B cell (primary cell): ENCODE results near the gene SFMBT1.
"Not testable (repeated sequence)": the region's sequence is repeated elsewhere in the genome, so short reads cannot be mapped to it uniquely, and the experiment has no call there.

Experiments used
- EZH2 ChIP-seq: IDR thresholded peaks from 2 replicates; pipeline ENCODE4 v1.6.1; 2012; ENCODE audit warnings: borderline replicate concordance, low read depth, mild to moderate bottlenecking, moderate library complexity, low read length; ENCODE audit not compliant: insufficient read depth, poor library complexity, severe bottlenecking
- TF ChIP-seq, protein P1 (sequence below): fragments of 200-600 bp; IDR thresholded peaks from one replicate; pipeline ENCODE4 v1.8.0; 2022; ENCODE audit warnings: antibody characterized with exemption, mild to moderate bottlenecking

DNA sequence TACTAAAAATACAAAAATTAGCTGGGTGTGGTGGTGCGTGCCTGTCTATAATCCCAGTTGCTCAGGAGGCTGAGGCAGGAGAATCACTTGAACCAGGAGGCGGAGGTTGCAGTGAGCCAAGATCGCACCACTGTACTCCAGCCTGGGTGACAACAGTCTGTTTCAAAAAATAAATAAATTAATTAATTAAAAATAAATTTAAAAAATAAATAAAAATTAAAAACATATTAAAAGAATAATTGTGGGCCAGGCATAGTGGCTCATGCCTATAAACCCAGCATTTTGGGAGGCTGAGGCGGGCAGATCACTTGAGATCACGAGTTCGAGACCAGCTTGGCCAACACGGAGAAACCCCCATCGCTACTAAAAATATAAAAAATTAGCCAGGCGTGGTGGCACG is 11.5 kb downstream of the SFMBT1 start:
- TF ChIP-seq, protein P1, sequence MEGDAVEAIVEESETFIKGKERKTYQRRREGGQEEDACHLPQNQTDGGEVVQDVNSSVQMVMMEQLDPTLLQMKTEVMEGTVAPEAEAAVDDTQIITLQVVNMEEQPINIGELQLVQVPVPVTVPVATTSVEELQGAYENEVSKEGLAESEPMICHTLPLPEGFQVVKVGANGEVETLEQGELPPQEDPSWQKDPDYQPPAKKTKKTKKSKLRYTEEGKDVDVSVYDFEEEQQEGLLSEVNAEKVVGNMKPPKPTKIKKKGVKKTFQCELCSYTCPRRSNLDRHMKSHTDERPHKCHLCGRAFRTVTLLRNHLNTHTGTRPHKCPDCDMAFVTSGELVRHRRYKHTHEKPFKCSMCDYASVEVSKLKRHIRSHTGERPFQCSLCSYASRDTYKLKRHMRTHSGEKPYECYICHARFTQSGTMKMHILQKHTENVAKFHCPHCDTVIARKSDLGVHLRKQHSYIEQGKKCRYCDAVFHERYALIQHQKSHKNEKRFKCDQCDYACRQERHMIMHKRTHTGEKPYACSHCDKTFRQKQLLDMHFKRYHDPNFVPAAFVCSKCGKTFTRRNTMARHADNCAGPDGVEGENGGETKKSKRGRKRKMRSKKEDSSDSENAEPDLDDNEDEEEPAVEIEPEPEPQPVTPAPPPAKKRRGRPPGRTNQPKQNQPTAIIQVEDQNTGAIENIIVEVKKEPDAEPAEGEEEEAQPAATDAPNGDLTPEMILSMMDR = not testable (repeated sequence)
- not testable (repeated sequence) for TF ChIP-seq EZH2
